Amniotic stem cell (primary cell): ENCODE data around the gene GNRH2.
"Not testable (repeated sequence)": the region's sequence is repeated elsewhere in the genome, so short reads cannot be mapped to it uniquely, and the experiment has no call there.

ENCODE experiments used
- DNase-seq: peaks from one replicate; lab custom pipeline; 2025; lab: John Stamatoyannopoulos, UW

GNRH2 gene

GRCh38 chr20:3043322-3043721, at the start of gene GNRH2:
TSS of gene GNRH2 (plus strand) at chr20:3043622. CDS start at chr20:3044415, 793 bp downstream.
- no peak for DNase-seq

GRCh38 chr20:2995796-2996195, 47.6 kb upstream of the GNRH2 start:
- DNase-seq, result no peak

GRCh38 chr20:2998728-2999127, 44.7 kb upstream of the GNRH2 start:
- DNase-seq, result no peak

GRCh38 chr20:3000852-3001523, 42.4 kb upstream of the GNRH2 start:
- DNase-seq, result no peak

- DNase-seq, result no peak
Observed at GRCh38 chr20:3003416-3003815, 40.0 kb upstream of the GNRH2 start.

GRCh38 chr20:3010985-3011723, 32.3 kb upstream of the GNRH2 start:
- no peak for DNase-seq

- no peak for DNase-seq
Observed at GRCh38 chr20:3011752-3012151, 31.7 kb upstream of the GNRH2 start.

GRCh38 chr20:3013771-3014170, 29.7 kb upstream of the GNRH2 start:
- no peak for DNase-seq

- no peak for DNase-seq
Observed at GRCh38 chr20:3014179-3014578, 29.2 kb upstream of the GNRH2 start.

- DNase-seq, result no peak
Observed at GRCh38 chr20:3014662-3015061, 28.8 kb upstream of the GNRH2 start.

GRCh38 chr20:3015302-3015701, 28.1 kb upstream of the GNRH2 start:
- DNase-seq, result not testable (repeated sequence)

- DNase-seq, result no peak
Observed at GRCh38 chr20:3021327-3021726, 22.1 kb upstream of the GNRH2 start.

- no peak for DNase-seq
Observed at GRCh38 chr20:3021777-3022176, 21.6 kb upstream of the GNRH2 start.

- not testable (repeated sequence) for DNase-seq
Observed at GRCh38 chr20:3022559-3023490, 20.6 kb upstream of the GNRH2 start.

GRCh38 chr20:3027987-3028386, 15.4 kb upstream of the GNRH2 start:
- no peak for DNase-seq

GRCh38 chr20:3031524-3032147, 11.8 kb upstream of the GNRH2 start:
- DNase-seq, result no peak

- DNase-seq, result no peak
Observed at GRCh38 chr20:3032624-3033023, 10.8 kb upstream of the GNRH2 start.

GRCh38 chr20:3037654-3038053, 5.8 kb upstream of the GNRH2 start:
- DNase-seq, result no peak

GRCh38 chr20:3038454-3038853, 5.0 kb upstream of the GNRH2 start:
- DNase-seq, result no peak

GRCh38 chr20:3039426-3039825, 4.0 kb upstream of the GNRH2 start:
- no peak for DNase-seq

GRCh38 chr20:3040086-3040485, 3.3 kb upstream of the GNRH2 start:
- no peak for DNase-seq

GRCh38 chr20:3041854-3042409, 1.5 kb upstream of the GNRH2 start:
- no peak for DNase-seq
